H1 (cell line): ENCODE results near the gene ZNF333. TPM values are rescaled to one million over a fixed set of nuclear protein-coding genes. Genes with fewer than 3 reads are reported as not detected.

Source experiments
- CTCF ChIA-PET: fragments of 300-600 bp; sonication (Branson Sonifier 250); formaldehyde crosslinking; loops from one replicate; lab custom pipeline; 2021; ENCODE audit not compliant: partially characterized antibody; lab: Charles Lee
- POLR2A ChIA-PET: fragments of 300-600 bp; sonication (Branson Sonifier 250); formaldehyde crosslinking; loops from one replicate; lab custom pipeline; 2021; ENCODE audit warnings: inconsistent platforms; ENCODE audit not compliant: partially characterized antibody; lab: Charles Lee
- DNase-seq, 2 experiments: peaks; one replicate each; pipeline versions ENCODE4 v3.0.0 to v3.0.0-alpha.2; 2010 to 2022; ENCODE audit warnings: low spot score in 2 of 2, low read depth in 1 of 2, mixed read lengths in 1 of 2
- FAIRE-seq: peaks from 2 replicates; lab custom pipeline; 2011; peaks lifted over from hg19 to GRCh38; lab: Jason Lieb, UNC
- H2AFZ ChIP-seq: 2 replicates; pipeline ENCODE4 v1.8.1; 2012; ENCODE audit warnings: low read length, inconsistent platforms
- H2AK5ac ChIP-seq: 2 replicates; pipeline ENCODE4 v1.6.1; 2013; ENCODE audit warnings: low read depth, low read length
- H2BK120ac ChIP-seq: replicated peaks from 2 replicates; pipeline ENCODE3; 2013; ENCODE audit warnings: low read depth, low read length, inconsistent platforms
- H2BK12ac ChIP-seq: 2 replicates; pipeline ENCODE4 v1.6.1; 2013; ENCODE audit warnings: low read depth, low read length
- H2BK15ac ChIP-seq: 2 replicates; pipeline ENCODE4 v1.6.1; 2013; ENCODE audit warnings: low read length
- H2BK20ac ChIP-seq: 2 replicates; pipeline ENCODE4 v1.6.1; 2013; ENCODE audit warnings: low read length
- H2BK5ac ChIP-seq: 2 replicates; pipeline ENCODE4 v1.6.1; 2013; ENCODE audit warnings: low read depth, low read length
- H3K14ac ChIP-seq: 2 replicates; pipeline ENCODE4 v1.6.1; 2013; ENCODE audit warnings: inconsistent platforms; ENCODE audit not compliant: insufficient read length
- H3K18ac ChIP-seq: 2 replicates; pipeline ENCODE4 v1.6.1; 2013; ENCODE audit warnings: low read length; ENCODE audit errors: extremely low read depth
- H3K23ac ChIP-seq: 2 replicates; pipeline ENCODE4 v1.6.1; 2013; ENCODE audit warnings: inconsistent platforms; ENCODE audit not compliant: insufficient read length
- H3K23me2 ChIP-seq: 2 replicates; pipeline ENCODE4 v1.6.1; 2013; ENCODE audit warnings: low read depth, low read length
- H3K27ac ChIP-seq: 2 replicates; pipeline ENCODE4 v1.6.1; 2011; ENCODE audit warnings: low read depth, low read length, inconsistent platforms
- H3K27me3 ChIP-seq, 4 experiments: replicated peaks in 1 of 4; 1 replicate in 1 of 4; 2 replicates in 3 of 4; pipeline versions ENCODE4 v1.6.1 to v1.8.1; 2011 to 2013; ENCODE audit warnings: low read length in 3 of 4, mild to moderate bottlenecking in 3 of 4, inconsistent platforms in 2 of 4, mixed read lengths in 2 of 4, moderate library complexity in 1 of 4; ENCODE audit not compliant: control insufficient read depth in 3 of 4, insufficient read depth in 3 of 4; ENCODE audit errors: extremely low read depth in 1 of 4
- H3K36me3 ChIP-seq, 4 experiments: 2 replicates each; pipeline versions ENCODE4 v1.6.1 to v1.8.1; 2011 to 2013; ENCODE audit warnings: mild to moderate bottlenecking in 4 of 4, low read length in 3 of 4, moderate library complexity in 2 of 4, control low read depth in 1 of 4, inconsistent platforms in 1 of 4; ENCODE audit not compliant: insufficient read depth in 4 of 4, control insufficient read depth in 2 of 4
- H3K4ac ChIP-seq: replicated peaks from 2 replicates; pipeline ENCODE3; 2013; ENCODE audit warnings: low read length, low read depth, mixed read lengths, inconsistent platforms; ENCODE audit not compliant: insufficient read length
- H3K4me1 ChIP-seq, 4 experiments: replicated peaks in 1 of 4; 1 replicate in 1 of 4; 2 replicates in 3 of 4; pipeline versions ENCODE4 v1.6.1 to v1.8.1; 2011 to 2013; ENCODE audit warnings: low read length in 3 of 4, inconsistent platforms in 2 of 4, mixed read lengths in 1 of 4; ENCODE audit not compliant: insufficient read depth in 4 of 4, control insufficient read depth in 3 of 4
- H3K4me2 ChIP-seq, 2 experiments: 2 replicates each; pipeline versions ENCODE4 v1.6.1 to v1.8.1; 2011 to 2013; ENCODE audit warnings: low read depth in 2 of 2, low read length in 2 of 2, control low read depth in 1 of 2, inconsistent platforms in 1 of 2, mild to moderate bottlenecking in 1 of 2; ENCODE audit not compliant: insufficient read depth in 1 of 2
- H3K4me3 ChIP-seq, 4 experiments: fragments of 200-600, 300-600 bp in 1 of 4; sonication (generic), shearing (Covaris generic), sonication (Bioruptor Twin) in 1 of 4; 2 replicates each; pipeline versions ENCODE4 v1.5.1 to v1.8.1; 2011 to 2016; ENCODE audit warnings: low read length in 4 of 4, low read depth in 3 of 4, control low read depth in 2 of 4, inconsistent platforms in 2 of 4, mild to moderate bottlenecking in 2 of 4, mixed read lengths in 1 of 4, moderate library complexity in 1 of 4; ENCODE audit not compliant: insufficient read depth in 2 of 4; ENCODE audit errors: extremely low read depth in 1 of 4
- H3K56ac ChIP-seq: replicated peaks from 2 replicates; pipeline ENCODE3; 2013; ENCODE audit warnings: low read depth, mild to moderate bottlenecking, mixed read lengths, low read length, inconsistent platforms; ENCODE audit not compliant: insufficient read length
- H3K79me1 ChIP-seq: 2 replicates; pipeline ENCODE4 v1.6.1; 2013; ENCODE audit warnings: low read depth, low read length, control low read depth
- H3K79me2 ChIP-seq, 2 experiments: 2 replicates each; pipeline versions ENCODE4 v1.6.1 to v1.8.1; 2012 to 2013; ENCODE audit warnings: low read length in 2 of 2, mild to moderate bottlenecking in 2 of 2, inconsistent platforms in 1 of 2; ENCODE audit not compliant: insufficient read depth in 2 of 2, control insufficient read depth in 1 of 2
- H3K9ac ChIP-seq, 4 experiments: replicated peaks in 1 of 4; 1 replicate in 1 of 4; 2 replicates in 3 of 4; pipeline versions ENCODE4 v1.6.1 to v1.8.1; 2011 to 2013; ENCODE audit warnings: low read depth in 3 of 4, low read length in 3 of 4, control low read depth in 2 of 4, mild to moderate bottlenecking in 2 of 4, moderate library complexity in 2 of 4, inconsistent platforms in 1 of 4; ENCODE audit errors: extremely low read depth in 1 of 4
- H3K9me3 ChIP-seq, 2 experiments: 2 replicates each; pipeline versions ENCODE4 v1.6.1 to v1.8.1; 2012 to 2013; ENCODE audit warnings: mild to moderate bottlenecking in 2 of 2, moderate library complexity in 2 of 2, control low read depth in 1 of 2, inconsistent platforms in 1 of 2, low read depth in 1 of 2, low read length in 1 of 2, mixed read lengths in 1 of 2; ENCODE audit not compliant: insufficient read depth in 2 of 2
- H4K20me1 ChIP-seq, 2 experiments: replicated peaks in 1 of 2; 2 replicates each; pipeline versions ENCODE3 to v1.8.1; 2011 to 2013; ENCODE audit warnings: inconsistent platforms in 2 of 2, low read length in 2 of 2, mild to moderate bottlenecking in 1 of 2; ENCODE audit not compliant: insufficient read depth in 2 of 2, control insufficient read depth in 1 of 2
- H4K5ac ChIP-seq: 2 replicates; pipeline ENCODE4 v1.6.1; 2013; ENCODE audit warnings: low read length, low read depth, mixed read lengths, inconsistent platforms; ENCODE audit not compliant: insufficient read length
- H4K8ac ChIP-seq: 2 replicates; pipeline ENCODE4 v1.8.0; 2013; ENCODE audit warnings: mild to moderate bottlenecking, moderate library complexity, low read length, inconsistent platforms; ENCODE audit not compliant: insufficient read depth; ENCODE audit errors: extremely low read depth
- H4K91ac ChIP-seq: replicated peaks from 2 replicates; pipeline ENCODE3; 2013; ENCODE audit warnings: low read length, mixed read lengths, inconsistent platforms; ENCODE audit not compliant: insufficient read length
- KDM4A ChIP-seq: IDR thresholded peaks from one replicate; pipeline ENCODE4 v1.7.1; 2012; ENCODE audit warnings: low read depth, mild to moderate bottlenecking, moderate library complexity, low read length, inconsistent platforms; ENCODE audit not compliant: severe bottlenecking
- MAFK ChIP-seq: IDR thresholded peaks from 2 replicates; pipeline ENCODE4 v1.6.1; 2012; ENCODE audit warnings: low read depth, mild to moderate bottlenecking, improper control_type of control experiment, low read length
- SP1 ChIP-seq: IDR thresholded peaks from 2 replicates; pipeline ENCODE4 v1.6.1; 2011; ENCODE audit warnings: low read depth, low read length
- YY1 ChIP-seq: IDR thresholded peaks from 2 replicates; pipeline ENCODE4 v1.6.1; 2011; ENCODE audit warnings: low read depth, mild to moderate bottlenecking, low read length
- WGBS, 2 experiments: shearing (Covaris generic) in 1 of 2; methylation state at CpG; one replicate each; pipeline versions ENCODE4 v1.1.6 to v1.1.7; 2013 to 2015; ENCODE audit warnings: low lambda C conversion rate in 2 of 2, mixed read lengths in 2 of 2, inconsistent platforms in 1 of 2, low coverage in 1 of 2, missing lambda C conversion rate in 1 of 2; ENCODE audit not compliant: insufficient replicate concordance in 2 of 2, insufficient coverage in 1 of 2, insufficient read length in 1 of 2; ENCODE audit errors: extremely low coverage in 1 of 2, missing lambda C conversion rate in 1 of 2; 5-methylcytosine and 5-hydroxymethylcytosine counted together
- polyA plus RNA-seq, 7 experiments: library from polyadenylated mRNA; depleted of rRNA in 3 of 7; stranded (reverse) in 5 of 7; unstranded in 2 of 7; fragments of >200 nt in 5 of 7; fragments of 200-250 nt in 2 of 7; gene quantifications; 1 replicate in 5 of 7; 2 replicates in 1 of 7; 4 replicates in 1 of 7; pipeline versions ENCODE4 v1.2.1 to v1.2.3, GENCODE V29; 2011 to 2013; ENCODE audit warnings: missing spikeins in 2 of 7, mixed read lengths in 2 of 7
- total RNA-seq: library from RNA; stranded (reverse); fragmentation: NEBNext Ultra II Directional; extraction: Animal tissue kit (Norgen Biotek cat#: 25700); gene quantifications from 2 replicates; pipeline ENCODE4 v1.2.1, GENCODE V29; 2021

ZNF333 gene
- total and polyA plus RNA-seq, 2 of the 8 experiments (the other 6 are each of a cell fraction or from before 2014, with no cell fraction given), result 7.3 to 8.4 TPM

DNA sequence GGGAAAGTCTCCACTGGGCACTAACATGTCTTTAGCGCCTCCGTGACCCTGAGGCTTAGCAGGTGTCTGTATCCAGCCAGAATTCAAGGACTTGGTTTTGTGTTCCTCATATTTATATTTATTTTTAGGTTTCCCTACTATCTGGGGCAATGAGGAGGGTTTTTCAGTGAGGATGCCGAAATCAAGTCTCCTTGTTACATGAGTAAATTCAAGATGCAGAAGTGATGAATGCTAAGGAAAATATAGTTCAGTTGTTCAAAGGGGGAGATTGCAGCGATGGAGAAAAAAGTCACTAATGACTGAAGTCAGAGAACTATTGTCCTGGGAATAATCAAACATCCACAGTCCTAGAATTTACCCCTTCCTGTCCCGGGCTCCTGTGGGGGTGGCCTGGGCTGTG is 89.3 kb downstream of the ZNF333 start:
- Histone ChIP-seq H3K36me3 (no peaks in the 10 kb centered on the region), H2BK120ac (no peak overlapping the region), H2BK5ac (no peak overlapping the region), H3K79me1 (no peaks in the 10 kb centered on the region), H3K23me2 (peaks cover 9% of the 10 kb centered on the region; the same call in 1 of the 2 replicates), H3K4me3 (no peak overlapping the region), H3K14ac (no peak overlapping the region), H4K8ac (no peak overlapping the region), H2AFZ (no peak overlapping the region), H2BK20ac (no peak overlapping the region), H2AK5ac (no peak overlapping the region), H3K9ac (no peak overlapping the region), H3K23ac (no peak overlapping the region), H4K20me1 (no peaks in the 10 kb centered on the region), H2BK12ac (no peak overlapping the region), H3K56ac (no peak overlapping the region), H3K79me2 (no peaks in the 10 kb centered on the region), H3K9me3 (no peaks in the 10 kb centered on the region), H4K91ac (no peak overlapping the region), H3K18ac (no peak overlapping the region), H4K5ac (no peak overlapping the region), H3K4ac (no peak overlapping the region), H3K27ac (no peak overlapping the region), H3K4me1 (peaks cover 0 to 4% (median 1%) of the 10 kb centered on the region in 4 experiments; a peak in 3 of 7 replicates), H2BK15ac (no peak overlapping the region), H3K27me3 (peaks cover 0 to 4% (median 0%) of the 10 kb centered on the region in 4 experiments; a peak in 1 of 7 replicates), H3K4me2 (no peak overlapping the region)
- POLR2A ChIA-PET, result no interaction called here
- FAIRE-seq, result no peak
- TF ChIP-seq SP1 (no peak), KDM4A (no peak), MAFK (no peak), YY1 (no peak)
- CTCF ChIA-PET, result no interaction called here
- 77% methylated on average over 5 of the region's 5 CpGs; no CpG with 5 or more reads in 1 of the 2 experiments for WGBS, 2 experiments
- DNase-seq, result no peak
